IPS-18a (cell line): Measurements from ENCODE around the gene ATG16L1.

Experiments used
- H3K27ac ChIP-seq: one replicate; pipeline ENCODE4 v1.5.1; 2013; ENCODE audit warnings: low read length
- H3K27me3 ChIP-seq: one replicate; pipeline ENCODE4 v1.6.1; 2013; ENCODE audit warnings: mild to moderate bottlenecking, low read length; ENCODE audit not compliant: control insufficient read depth, insufficient read depth
- H3K36me3 ChIP-seq: one replicate; pipeline ENCODE4 v1.6.1; 2013; ENCODE audit warnings: low read depth, low read length; ENCODE audit not compliant: control insufficient read depth
- H3K4me1 ChIP-seq: one replicate; pipeline ENCODE4 v1.6.1; 2013; ENCODE audit warnings: low read depth, low read length; ENCODE audit not compliant: control insufficient read depth
- H3K4me3 ChIP-seq: one replicate; pipeline ENCODE4 v1.5.1; 2013; ENCODE audit warnings: low read length
- H3K9ac ChIP-seq: one replicate; pipeline ENCODE4 v1.6.1; 2013; ENCODE audit warnings: mild to moderate bottlenecking, low read length, moderate library complexity
- H3K9me3 ChIP-seq: one replicate; pipeline ENCODE4 v1.6.1; 2013; ENCODE audit warnings: low read depth, low read length; ENCODE audit not compliant: control insufficient read depth

The ATG16L1 gene

DNA sequence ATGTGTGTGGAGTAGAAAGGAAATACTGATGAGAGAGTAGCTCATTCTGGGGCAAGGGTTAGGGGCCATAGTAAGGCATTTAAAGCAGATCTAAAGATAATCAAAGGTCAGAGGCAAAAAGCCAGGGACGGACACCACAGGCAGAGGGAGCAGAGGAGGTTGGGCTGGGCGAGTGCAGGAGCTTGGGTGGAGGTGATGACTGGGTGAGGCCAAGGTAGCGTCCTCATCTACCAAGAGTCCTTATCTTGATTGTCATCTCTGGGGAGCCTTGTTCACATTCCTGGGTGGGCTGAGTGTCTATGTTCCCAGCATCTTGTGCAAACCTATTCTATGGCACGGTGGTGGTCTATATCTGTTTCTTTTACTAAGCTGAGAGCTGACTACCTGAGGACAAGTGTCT lies 30.1 kb downstream of the ATG16L1 start:
- no peak overlapping the region for H3K9ac ChIP-seq
- H3K9me3 ChIP-seq, result no peaks in the 10 kb centered on the region
- H3K36me3 ChIP-seq, result peaks cover 79% of the 10 kb centered on the region
- H3K4me1 ChIP-seq, result no peaks in the 10 kb centered on the region
- no peaks in the 10 kb centered on the region for H3K27me3 ChIP-seq
- no peak overlapping the region for H3K4me3 ChIP-seq
- no peak overlapping the region for H3K27ac ChIP-seq

DNA sequence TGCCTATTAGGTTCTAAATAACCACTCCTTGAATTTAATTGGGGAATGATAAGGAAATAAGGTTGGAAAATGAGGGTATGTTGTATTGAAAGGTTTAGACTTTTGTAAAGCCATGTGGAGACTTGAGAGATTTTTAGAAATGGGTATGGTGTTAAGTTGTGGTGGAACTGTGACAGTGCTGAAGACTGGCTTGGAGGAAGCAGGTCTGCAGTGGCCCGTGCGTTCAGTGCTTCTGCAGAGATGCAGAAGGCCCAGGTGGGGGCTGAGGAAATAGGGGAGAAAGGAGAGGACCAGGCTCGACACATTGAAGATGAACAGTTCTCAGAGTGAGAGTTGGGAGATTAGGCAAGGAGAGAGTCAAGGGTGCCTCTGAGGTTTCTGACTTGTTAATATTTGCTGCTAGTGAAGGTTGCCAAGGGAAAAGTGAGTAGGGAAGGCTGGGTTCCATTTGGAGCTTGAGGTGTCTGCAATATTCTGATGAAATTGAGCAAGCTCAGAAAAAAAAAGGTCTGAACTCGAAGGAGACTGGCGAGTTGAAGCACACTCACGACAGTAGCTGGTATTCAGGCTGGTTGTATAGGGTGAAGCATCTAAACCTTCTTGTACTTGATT lies 30.6 kb downstream of the ATG16L1 start:
- no peaks in the 10 kb centered on the region for H3K27me3 ChIP-seq
- no peak overlapping the region for H3K4me3 ChIP-seq
- no peaks in the 10 kb centered on the region for H3K9me3 ChIP-seq
- no peak overlapping the region for H3K9ac ChIP-seq
- peaks cover 80% of the 10 kb centered on the region for H3K36me3 ChIP-seq
- no peaks in the 10 kb centered on the region for H3K4me1 ChIP-seq
- H3K27ac ChIP-seq, result no peak overlapping the region

- no peaks in the 10 kb centered on the region for H3K9me3 ChIP-seq
- no peak overlapping the region for H3K4me3 ChIP-seq
- no peak overlapping the region for H3K27ac ChIP-seq
- no peaks in the 10 kb centered on the region for H3K27me3 ChIP-seq
- H3K9ac ChIP-seq, result no peak overlapping the region
- no peaks in the 10 kb centered on the region for H3K4me1 ChIP-seq
- peaks cover 64% of the 10 kb centered on the region for H3K36me3 ChIP-seq
Measured at GRCh38 chr2:233285921-233286320, 34.4 kb downstream of the ATG16L1 start.

DNA sequence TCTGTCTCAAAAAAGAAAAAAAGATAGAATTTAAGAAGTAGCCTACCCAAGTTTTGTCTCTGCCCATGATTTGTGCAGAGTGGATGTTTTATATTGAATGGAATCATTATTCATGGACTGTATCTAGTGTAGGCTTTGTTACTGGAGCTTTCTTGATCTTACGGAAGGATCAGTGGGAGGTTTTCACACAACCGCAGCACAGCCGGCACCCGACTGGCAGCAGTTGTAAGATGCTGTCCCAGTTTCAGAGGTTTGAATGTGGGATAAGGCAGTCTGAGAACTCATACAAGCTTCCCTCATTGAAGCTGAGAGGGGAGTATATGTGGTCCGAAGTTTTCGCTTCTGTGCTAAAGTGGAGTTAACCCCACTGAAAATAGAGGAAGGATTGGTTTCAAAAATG lies 36.4 kb downstream of the ATG16L1 start:
- no peak overlapping the region for H3K4me3 ChIP-seq
- H3K27ac ChIP-seq, result no peak overlapping the region
- no peaks in the 10 kb centered on the region for H3K27me3 ChIP-seq
- no peaks in the 10 kb centered on the region for H3K4me1 ChIP-seq
- no peak overlapping the region for H3K9ac ChIP-seq
- H3K36me3 ChIP-seq, result peaks cover 64% of the 10 kb centered on the region
- H3K9me3 ChIP-seq, result no peaks in the 10 kb centered on the region

GRCh38 chr2:233288663-233289062 lies 37.2 kb downstream of the ATG16L1 start:
- Histone ChIP-seq H3K4me1 (no peaks in the 10 kb centered on the region), H3K27ac (no peak overlapping the region), H3K9ac (no peak overlapping the region), H3K27me3 (no peaks in the 10 kb centered on the region), H3K36me3 (peaks cover 68% of the 10 kb centered on the region), H3K4me3 (no peak overlapping the region), H3K9me3 (no peaks in the 10 kb centered on the region)

- Histone ChIP-seq H3K27me3 (no peaks in the 10 kb centered on the region), H3K9ac (no peak overlapping the region), H3K27ac (no peak overlapping the region), H3K4me3 (no peak overlapping the region), H3K9me3 (no peaks in the 10 kb centered on the region), H3K36me3 (peaks cover 77% of the 10 kb centered on the region), H3K4me1 (no peaks in the 10 kb centered on the region)
Measured at GRCh38 chr2:233289648-233290047, 38.2 kb downstream of the ATG16L1 start.

DNA sequence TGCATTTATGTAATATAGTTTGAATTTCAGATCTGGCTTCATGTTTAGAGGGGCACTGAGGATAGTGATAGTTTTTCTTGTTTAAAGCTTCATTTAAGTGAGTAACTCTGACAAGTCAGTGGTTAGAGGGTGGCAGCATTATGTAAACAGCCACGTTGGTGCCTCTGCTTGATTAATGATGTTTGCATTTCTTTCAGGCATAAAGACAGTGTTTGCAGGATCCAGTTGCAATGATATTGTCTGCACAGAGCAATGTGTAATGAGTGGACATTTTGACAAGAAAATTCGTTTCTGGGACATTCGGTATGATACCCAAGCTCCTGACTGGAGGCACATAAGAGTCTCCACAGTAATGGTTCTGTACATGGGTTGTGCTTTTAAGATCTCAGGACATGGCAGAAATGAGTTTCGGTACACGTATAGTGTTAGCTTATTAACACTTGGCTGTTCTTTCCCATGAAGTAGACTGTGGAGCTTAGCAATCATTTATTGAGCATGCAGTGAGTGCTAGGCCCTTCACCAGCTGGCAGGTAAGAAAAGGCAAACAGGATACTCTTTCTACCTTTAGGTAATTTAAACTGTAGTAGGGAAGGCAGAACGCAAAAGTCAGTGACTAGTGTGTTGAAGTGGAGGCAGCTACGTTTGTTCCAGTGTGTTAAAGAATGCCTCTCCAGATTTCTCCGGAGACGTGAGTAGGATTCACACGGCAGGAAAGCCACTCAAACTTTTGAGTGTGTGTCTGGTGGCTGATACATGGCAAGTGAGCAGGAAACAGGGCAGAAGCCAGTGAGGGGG lies 38.8 kb downstream of the ATG16L1 start:
- Histone ChIP-seq H3K4me1 (no peaks in the 10 kb centered on the region), H3K27me3 (no peaks in the 10 kb centered on the region), H3K36me3 (peaks cover 77% of the 10 kb centered on the region), H3K9ac (no peak overlapping the region), H3K9me3 (no peaks in the 10 kb centered on the region), H3K27ac (no peak overlapping the region), H3K4me3 (no peak overlapping the region)

- Histone ChIP-seq H3K9me3 (no peaks in the 10 kb centered on the region), H3K9ac (no peak overlapping the region), H3K27me3 (no peaks in the 10 kb centered on the region), H3K36me3 (peaks cover 54% of the 10 kb centered on the region), H3K4me3 (no peak overlapping the region), H3K27ac (no peak overlapping the region), H3K4me1 (peaks cover 3% of the 10 kb centered on the region)
Measured at GRCh38 chr2:233295891-233296290, 44.4 kb downstream of the ATG16L1 start.

- Histone ChIP-seq H3K27me3 (no peaks in the 10 kb centered on the region), H3K36me3 (peaks cover 42% of the 10 kb centered on the region), H3K27ac (no peak overlapping the region), H3K9ac (no peak overlapping the region), H3K4me1 (peaks cover 3% of the 10 kb centered on the region), H3K4me3 (no peak overlapping the region), H3K9me3 (no peaks in the 10 kb centered on the region)
Measured at GRCh38 chr2:233297076-233297475, 45.6 kb downstream of the ATG16L1 start.

DNA sequence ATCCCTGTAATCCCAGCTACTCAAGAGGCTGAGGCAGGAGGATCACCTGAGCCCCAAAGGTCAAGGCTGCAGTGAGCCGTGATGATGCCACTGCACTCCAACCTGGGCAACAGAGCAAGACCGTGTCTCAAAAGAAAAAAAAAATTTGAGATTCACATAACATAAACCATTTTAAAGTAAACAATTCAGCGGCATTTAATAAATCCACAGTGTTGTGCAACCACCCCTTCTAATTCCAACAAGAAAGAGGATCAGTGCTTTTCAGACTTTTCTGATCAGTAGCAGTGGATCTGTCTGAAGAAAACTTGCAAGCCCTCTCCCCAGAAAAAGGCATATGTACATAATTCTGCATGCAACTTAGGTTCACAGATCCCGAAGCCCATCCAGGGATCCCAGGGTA lies 48.9 kb downstream of the ATG16L1 start:
- no peak overlapping the region for H3K4me3 ChIP-seq
- H3K9me3 ChIP-seq, result no peaks in the 10 kb centered on the region
- H3K4me1 ChIP-seq, result peaks cover 3% of the 10 kb centered on the region
- H3K9ac ChIP-seq, result no peak overlapping the region
- peaks cover 9% of the 10 kb centered on the region for H3K36me3 ChIP-seq
- no peak overlapping the region for H3K27ac ChIP-seq
- no peaks in the 10 kb centered on the region for H3K27me3 ChIP-seq

DNA sequence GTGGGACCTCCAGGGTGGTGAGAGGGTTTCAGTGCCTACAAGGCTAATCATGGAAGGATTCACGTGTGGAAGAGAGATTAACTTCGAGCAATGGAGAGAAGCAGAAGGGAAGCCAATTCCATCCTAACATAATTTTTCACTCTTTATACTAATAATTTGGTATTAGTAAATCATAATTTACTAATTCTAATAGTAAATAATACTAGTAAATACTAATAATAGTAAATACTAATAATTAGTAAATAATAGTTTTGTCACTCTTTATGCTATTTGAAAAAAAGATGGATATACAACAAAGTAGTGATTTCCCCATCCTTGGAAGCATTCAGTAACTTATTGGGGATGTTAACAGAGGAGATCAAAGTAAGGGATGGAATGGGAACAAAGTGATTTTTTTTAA lies 49.8 kb downstream of the ATG16L1 start:
- H3K9me3 ChIP-seq, result no peaks in the 10 kb centered on the region
- no peak overlapping the region for H3K9ac ChIP-seq
- no peak overlapping the region for H3K4me3 ChIP-seq
- H3K36me3 ChIP-seq, result peaks cover 3% of the 10 kb centered on the region
- peaks cover 3% of the 10 kb centered on the region for H3K4me1 ChIP-seq
- no peak overlapping the region for H3K27ac ChIP-seq
- no peaks in the 10 kb centered on the region for H3K27me3 ChIP-seq

DNA sequence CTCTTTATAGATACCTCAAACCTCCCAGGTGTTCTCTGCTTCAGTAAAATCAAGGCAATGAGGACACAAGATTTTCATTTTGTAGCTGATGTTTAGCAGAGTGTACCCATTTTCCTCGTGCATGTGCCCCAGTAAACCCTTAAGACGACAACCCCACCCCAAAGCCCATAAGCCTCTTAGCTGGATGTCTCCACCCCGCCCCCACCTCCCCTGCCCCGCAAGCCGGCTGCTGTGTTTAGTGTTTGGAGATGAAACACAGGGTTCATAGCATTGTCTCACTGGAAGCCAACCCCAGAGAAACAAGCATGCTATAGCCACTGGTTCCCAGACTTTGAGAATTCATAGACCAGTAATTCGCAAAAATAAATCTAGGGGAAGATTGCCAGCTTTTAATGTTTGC lies 50.3 kb downstream of the ATG16L1 start:
- Histone ChIP-seq H3K4me3 (no peak overlapping the region), H3K27ac (no peak overlapping the region), H3K9me3 (no peaks in the 10 kb centered on the region), H3K9ac (no peak overlapping the region), H3K36me3 (peaks cover 3% of the 10 kb centered on the region), H3K27me3 (no peaks in the 10 kb centered on the region), H3K4me1 (peaks cover 3% of the 10 kb centered on the region)
